Fibroblast of villous mesenchyme (primary cell): ENCODE results near the gene PROP1. TPM values are rescaled to one million over a fixed set of nuclear protein-coding genes. Genes with fewer than 3 reads are reported as not detected.
"Not testable (repeated sequence)": the region's sequence is repeated elsewhere in the genome, so short reads cannot be mapped to it uniquely, and the experiment has no call there.

Experiments used
- DNase-seq: peaks from one replicate; pipeline ENCODE4 v3.0.0-alpha.2; 2010; ENCODE audit warnings: low read depth
- H3K4me3 ChIP-seq: 2 replicates; pipeline ENCODE4 v1.5.1; 2011; ENCODE audit warnings: low read depth, mild to moderate bottlenecking, low read length
- CTCF ChIP-seq: IDR thresholded peaks from 2 replicates; pipeline ENCODE4 v1.5.1; 2012; ENCODE audit warnings: low read depth, mild to moderate bottlenecking, low read length; ENCODE audit not compliant: insufficient read depth
- total RNA-seq: library from RNA; depleted of rRNA; stranded (reverse); fragments of >200 nt; gene quantifications from 2 replicates; pipeline ENCODE4 v1.2.3, GENCODE V29; 2012

PROP1 gene
- total RNA-seq, result not detected in 2 replicates

GRCh38 chr5:177995691-177996595 is at the start of gene PROP1:
PROP1 (minus strand) TSS chr5:177996242; CDS start chr5:177995933, 309 bp downstream.
- DNase-seq, result no peak

GRCh38 chr5:178019379-178020030 is 23.5 kb upstream of the PROP1 start:
- not testable (repeated sequence) for DNase-seq, H3K4me3 ChIP-seq

More at GRCh38 chr5:177995691-177996595, at the start of gene PROP1:
- TF ChIP-seq CTCF, result no peak
- no peak within 1 kb of the TSS for H3K4me3 ChIP-seq

- DNase-seq, H3K4me3 ChIP-seq: not testable (repeated sequence)
Observed at GRCh38 chr5:178012758-178013157, 16.7 kb upstream of the PROP1 start.

- not testable (repeated sequence) for DNase-seq, H3K4me3 ChIP-seq
Observed at GRCh38 chr5:178011816-178012554, 15.9 kb upstream of the PROP1 start.

GRCh38 chr5:178007272-178007671 is 11.2 kb upstream of the PROP1 start:
- not testable (repeated sequence) for H3K4me3 ChIP-seq, DNase-seq

GRCh38 chr5:178006536-178007231 is 10.6 kb upstream of the PROP1 start:
- not testable (repeated sequence) for DNase-seq

GRCh38 chr5:178006181-178006535 is 10.1 kb upstream of the PROP1 start:
- DNase-seq, H3K4me3 ChIP-seq: not testable (repeated sequence)

More at GRCh38 chr5:178006536-178007231, 10.6 kb upstream of the PROP1 start:
- H3K4me3 ChIP-seq, result peak overlapping the region; percentile 25

- no peak for TF ChIP-seq CTCF
- no peak for DNase-seq
Observed at GRCh38 chr5:177997846-177998245, 1.8 kb upstream of the PROP1 start.

GRCh38 chr5:177997319-177997670 is 1.3 kb upstream of the PROP1 start:
- no peak for DNase-seq
- TF ChIP-seq CTCF, result no peak
- no peak overlapping the region for H3K4me3 ChIP-seq

More at GRCh38 chr5:177997846-177998245, 1.8 kb upstream of the PROP1 start:
- H3K4me3 ChIP-seq, result no peak overlapping the region
